DOHH2 (cell line): ENCODE measurements around the gene SH3BGRL2.

Source experiments
- H3F3A ChIP-seq: fragments of 200-600 bp; sonication (generic), shearing (Covaris generic); 2 replicates; pipeline ENCODE4 v1.6.0; 2016; ENCODE audit warnings: antibody characterized with exemption, mild to moderate bottlenecking; ENCODE audit not compliant: control insufficient read depth, insufficient read depth
- H3K27ac ChIP-seq: fragments of 200-600 bp; sonication (generic); 2 replicates; pipeline ENCODE4 v1.5.1; 2014; ENCODE audit warnings: low read depth, mild to moderate bottlenecking, low read length, moderate library complexity
- H3K27me3 ChIP-seq: fragments of 200-600 bp; sonication (generic); 2 replicates; pipeline ENCODE4 v1.6.1; 2014; ENCODE audit warnings: mild to moderate bottlenecking, low read length, mixed read lengths; ENCODE audit not compliant: control insufficient read depth
- H3K36me3 ChIP-seq: fragments of 200-600 bp; sonication (generic); 2 replicates; pipeline ENCODE4 v1.6.1; 2014; ENCODE audit warnings: mild to moderate bottlenecking, low read length, moderate library complexity, mixed read lengths; ENCODE audit not compliant: control insufficient read depth
- H3K4me1 ChIP-seq: fragments of 200-600 bp; sonication (generic); 2 replicates; pipeline ENCODE4 v1.6.1; 2014; ENCODE audit warnings: mild to moderate bottlenecking, low read length, mixed read lengths; ENCODE audit not compliant: control insufficient read depth
- H3K4me2 ChIP-seq: fragments of 200-600 bp; sonication (generic); 2 replicates; pipeline ENCODE4 v1.6.0; 2014; ENCODE audit warnings: mild to moderate bottlenecking, low read length, moderate library complexity
- H3K4me3 ChIP-seq: fragments of 200-600 bp; sonication (generic); 2 replicates; pipeline ENCODE4 v1.5.1; 2014; ENCODE audit warnings: mild to moderate bottlenecking, low read length, mixed read lengths
- H3K79me2 ChIP-seq: fragments of 200-600 bp; sonication (generic); 2 replicates; pipeline ENCODE4 v1.6.1; 2014; ENCODE audit warnings: mild to moderate bottlenecking, low read length, mixed read lengths; ENCODE audit not compliant: control insufficient read depth
- H3K9me2 ChIP-seq: fragments of 200-600 bp; sonication (generic); replicated peaks from 2 replicates; pipeline ENCODE4 v1.6.1; 2014; ENCODE audit warnings: mild to moderate bottlenecking, low read length, mixed read lengths; ENCODE audit not compliant: control insufficient read depth
- H3K9me3 ChIP-seq: fragments of 200-600 bp; sonication (generic); 2 replicates; pipeline ENCODE4 v1.6.1; 2014; ENCODE audit warnings: antibody characterized with exemption, low read length, mixed read lengths; ENCODE audit not compliant: control insufficient read depth, insufficient read depth
- H4K20me1 ChIP-seq: fragments of 200-600 bp; sonication (generic); 2 replicates; pipeline ENCODE4 v1.6.0; 2014; ENCODE audit warnings: low read depth, mild to moderate bottlenecking, antibody characterized with exemption, low read length, moderate library complexity; ENCODE audit not compliant: control insufficient read depth, insufficient read depth
- CTCF ChIP-seq: fragments of 200-600 bp; sonication (generic); IDR thresholded peaks from one replicate; pipeline ENCODE4 v1.5.1; 2014; ENCODE audit warnings: antibody characterized with exemption, mild to moderate bottlenecking, low read depth, low read length; ENCODE audit not compliant: poor library complexity, severe bottlenecking
- EZH2phosphoT487 ChIP-seq: fragments of 200-600 bp; sonication (generic); IDR thresholded peaks from 2 replicates; pipeline ENCODE4 v1.6.1; 2017; ENCODE audit warnings: borderline replicate concordance, mild to moderate bottlenecking, antibody characterized with exemption, low read length, moderate library complexity, mixed read lengths

SH3BGRL2 gene

GRCh38 chr6:79621579-79621978 is 9.6 kb upstream of the SH3BGRL2 start:
- no peaks in the 10 kb centered on the region for H3K27me3 ChIP-seq
- H3F3A ChIP-seq, result no peaks in the 10 kb centered on the region
- no peaks in the 10 kb centered on the region for H4K20me1 ChIP-seq
- no peaks in the 10 kb centered on the region for H3K36me3 ChIP-seq
- H3K9me2 ChIP-seq, result no peaks in the 10 kb centered on the region
- H3K27ac ChIP-seq, result no peak overlapping the region
- H3K4me2 ChIP-seq, result no peak overlapping the region
- TF ChIP-seq CTCF (no peak), EZH2phosphoT487 (no peak)
- no peaks in the 10 kb centered on the region for H3K9me3 ChIP-seq
- H3K4me1 ChIP-seq, result no peaks in the 10 kb centered on the region
- no peak overlapping the region for H3K4me3 ChIP-seq
- H3K79me2 ChIP-seq, result no peaks in the 10 kb centered on the region

DNA sequence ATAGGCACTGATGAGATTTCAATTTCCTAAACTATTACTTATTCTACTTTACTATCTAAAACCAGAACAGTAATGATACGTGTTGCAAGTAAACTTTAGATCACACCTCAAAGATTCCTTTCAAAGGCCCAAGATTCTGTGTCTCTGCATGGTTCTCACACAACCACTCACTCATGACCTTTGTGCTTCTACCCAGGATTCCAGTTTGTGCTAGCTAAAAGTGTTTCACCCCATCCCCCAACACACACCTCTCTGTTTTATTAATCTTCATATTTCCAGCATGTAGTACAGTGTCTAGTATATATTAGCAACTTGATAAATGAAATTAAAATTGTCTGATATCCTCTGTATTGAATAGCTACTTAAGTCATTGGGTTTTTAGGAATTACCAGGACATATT is 8.8 kb upstream of the SH3BGRL2 start:
- no peak overlapping the region for H3K27ac ChIP-seq
- H3K9me3 ChIP-seq, result no peaks in the 10 kb centered on the region
- H3K4me1 ChIP-seq, result no peaks in the 10 kb centered on the region
- H3K9me2 ChIP-seq, result no peaks in the 10 kb centered on the region
- H4K20me1 ChIP-seq, result no peaks in the 10 kb centered on the region
- H3K36me3 ChIP-seq, result no peaks in the 10 kb centered on the region
- no peaks in the 10 kb centered on the region for H3K79me2 ChIP-seq
- no peaks in the 10 kb centered on the region for H3F3A ChIP-seq
- TF ChIP-seq CTCF, result no peak
- TF ChIP-seq EZH2phosphoT487, result no peak
- H3K4me2 ChIP-seq, result no peak overlapping the region
- H3K27me3 ChIP-seq, result no peaks in the 10 kb centered on the region
- no peak overlapping the region for H3K4me3 ChIP-seq

DNA sequence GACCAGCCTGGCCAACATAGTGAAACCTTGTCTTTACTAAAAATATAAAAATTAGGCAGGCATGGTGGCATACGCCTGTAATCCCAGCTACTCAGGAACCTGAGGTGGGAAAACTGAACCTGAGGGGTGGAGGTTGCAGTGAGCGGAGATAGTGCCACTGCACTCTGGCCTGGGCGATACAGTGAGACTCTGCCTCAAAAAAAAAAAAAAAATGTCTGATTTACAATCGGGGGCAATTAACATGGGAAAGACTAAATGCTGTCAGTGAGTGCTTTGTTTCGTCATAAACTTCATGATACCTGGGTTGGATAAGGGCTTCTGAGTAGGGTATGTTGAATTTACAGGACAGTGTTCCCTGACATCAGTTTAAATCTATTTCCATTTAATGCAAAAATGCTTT is 8.0 kb upstream of the SH3BGRL2 start:
- TF ChIP-seq EZH2phosphoT487 (no peak), CTCF (no peak)
- Histone ChIP-seq H3K27me3 (no peaks in the 10 kb centered on the region), H3K4me3 (no peak overlapping the region), H3F3A (no peaks in the 10 kb centered on the region), H3K4me2 (no peak overlapping the region), H3K27ac (no peak overlapping the region), H4K20me1 (no peaks in the 10 kb centered on the region), H3K79me2 (no peaks in the 10 kb centered on the region), H3K4me1 (no peaks in the 10 kb centered on the region), H3K9me2 (no peaks in the 10 kb centered on the region), H3K36me3 (no peaks in the 10 kb centered on the region), H3K9me3 (no peaks in the 10 kb centered on the region)

DNA sequence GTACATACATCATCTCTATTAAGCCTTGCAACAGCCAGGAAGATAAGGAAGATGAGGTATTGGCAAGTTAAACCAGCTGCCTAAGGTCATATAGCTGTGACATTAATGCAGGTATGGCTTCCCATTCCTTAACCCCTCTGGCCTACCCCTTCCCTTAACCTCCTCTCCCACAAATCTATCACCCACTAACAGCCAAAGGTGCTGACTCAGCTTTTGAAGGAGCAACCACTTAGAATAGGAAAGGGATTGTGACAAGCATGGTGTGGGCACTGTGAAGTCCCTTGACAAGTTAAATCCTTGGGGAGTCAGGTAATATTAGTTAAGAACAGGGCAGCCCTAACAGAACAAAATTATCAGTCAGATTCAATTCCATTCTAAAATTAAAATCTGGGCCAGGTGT is 5.4 kb upstream of the SH3BGRL2 start:
- no peaks in the 10 kb centered on the region for H3K27me3 ChIP-seq
- H3K9me3 ChIP-seq, result no peaks in the 10 kb centered on the region
- H3K9me2 ChIP-seq, result no peaks in the 10 kb centered on the region
- H3K27ac ChIP-seq, result no peak overlapping the region
- no peaks in the 10 kb centered on the region for H3K79me2 ChIP-seq
- no peaks in the 10 kb centered on the region for H3K36me3 ChIP-seq
- no peaks in the 10 kb centered on the region for H3F3A ChIP-seq
- TF ChIP-seq CTCF (no peak), EZH2phosphoT487 (no peak)
- H4K20me1 ChIP-seq, result no peaks in the 10 kb centered on the region
- no peak overlapping the region for H3K4me2 ChIP-seq
- no peak overlapping the region for H3K4me3 ChIP-seq
- H3K4me1 ChIP-seq, result no peaks in the 10 kb centered on the region
